Measurements from ENCODE around the gene NAPG. TPM values are rescaled to one million over a fixed set of nuclear protein-coding genes. Genes with fewer than 3 reads are reported as not detected.
A peak's percentile ranks its signal among the peaks of the same experiment; 100 is the strongest.

NAPG gene
- total and polyA plus RNA-seq, 12 donors: 14.3 to 49.9 (median 36.1) TPM

DNA sequence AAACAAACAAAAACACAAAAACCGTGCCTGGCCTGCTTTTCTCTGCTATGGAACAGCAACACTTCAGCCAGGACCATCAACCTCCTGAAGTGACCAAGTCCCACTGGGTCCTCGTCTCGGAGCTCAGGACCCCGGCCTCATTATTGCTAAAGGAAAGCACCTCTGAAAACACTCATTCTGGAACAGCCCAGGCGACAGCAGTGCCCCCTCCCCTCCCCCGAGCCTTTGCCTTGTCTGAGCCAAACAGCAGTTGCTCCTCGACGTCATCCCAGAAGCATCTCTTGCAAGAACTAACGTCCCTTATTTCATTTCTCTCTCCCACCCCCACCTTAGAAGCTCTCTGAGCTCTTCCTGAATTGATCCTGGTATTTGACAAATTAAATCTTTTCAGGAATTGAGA is 44.0 kb upstream of the NAPG start:
- Histone ChIP-seq H3K4me3 (no peak overlapping the region), H3K27me3 (no peaks in the 10 kb centered on the region), H3K27ac (peak overlapping the region in 1 of 10 donors; percentile 26), H3K36me3 (peaks cover 0 to 15% (median 0%) of the 10 kb centered on the region in 9 donors), H3K4me1 (peaks cover 0 to 38% (median 10%) of the 10 kb centered on the region in 9 donors), H3K9me3 (no peaks in the 10 kb centered on the region)
- WGBS, 2 donors: 77% methylated on average over 9 of the region's 9 CpGs
- intact Hi-C loops (cut with DNase I): loop anchor here in 1 of 10 donors (5.0 kb wide), 1 partner anchor 40 kb away; no protein-coding TSS in a partner anchor
- TF ChIP-seq, protein P1, sequence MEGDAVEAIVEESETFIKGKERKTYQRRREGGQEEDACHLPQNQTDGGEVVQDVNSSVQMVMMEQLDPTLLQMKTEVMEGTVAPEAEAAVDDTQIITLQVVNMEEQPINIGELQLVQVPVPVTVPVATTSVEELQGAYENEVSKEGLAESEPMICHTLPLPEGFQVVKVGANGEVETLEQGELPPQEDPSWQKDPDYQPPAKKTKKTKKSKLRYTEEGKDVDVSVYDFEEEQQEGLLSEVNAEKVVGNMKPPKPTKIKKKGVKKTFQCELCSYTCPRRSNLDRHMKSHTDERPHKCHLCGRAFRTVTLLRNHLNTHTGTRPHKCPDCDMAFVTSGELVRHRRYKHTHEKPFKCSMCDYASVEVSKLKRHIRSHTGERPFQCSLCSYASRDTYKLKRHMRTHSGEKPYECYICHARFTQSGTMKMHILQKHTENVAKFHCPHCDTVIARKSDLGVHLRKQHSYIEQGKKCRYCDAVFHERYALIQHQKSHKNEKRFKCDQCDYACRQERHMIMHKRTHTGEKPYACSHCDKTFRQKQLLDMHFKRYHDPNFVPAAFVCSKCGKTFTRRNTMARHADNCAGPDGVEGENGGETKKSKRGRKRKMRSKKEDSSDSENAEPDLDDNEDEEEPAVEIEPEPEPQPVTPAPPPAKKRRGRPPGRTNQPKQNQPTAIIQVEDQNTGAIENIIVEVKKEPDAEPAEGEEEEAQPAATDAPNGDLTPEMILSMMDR (IDR thresholded peaks at IDR 0.05): no peak
- no peak for ATAC-seq
- DNase-seq: no peak

DNA sequence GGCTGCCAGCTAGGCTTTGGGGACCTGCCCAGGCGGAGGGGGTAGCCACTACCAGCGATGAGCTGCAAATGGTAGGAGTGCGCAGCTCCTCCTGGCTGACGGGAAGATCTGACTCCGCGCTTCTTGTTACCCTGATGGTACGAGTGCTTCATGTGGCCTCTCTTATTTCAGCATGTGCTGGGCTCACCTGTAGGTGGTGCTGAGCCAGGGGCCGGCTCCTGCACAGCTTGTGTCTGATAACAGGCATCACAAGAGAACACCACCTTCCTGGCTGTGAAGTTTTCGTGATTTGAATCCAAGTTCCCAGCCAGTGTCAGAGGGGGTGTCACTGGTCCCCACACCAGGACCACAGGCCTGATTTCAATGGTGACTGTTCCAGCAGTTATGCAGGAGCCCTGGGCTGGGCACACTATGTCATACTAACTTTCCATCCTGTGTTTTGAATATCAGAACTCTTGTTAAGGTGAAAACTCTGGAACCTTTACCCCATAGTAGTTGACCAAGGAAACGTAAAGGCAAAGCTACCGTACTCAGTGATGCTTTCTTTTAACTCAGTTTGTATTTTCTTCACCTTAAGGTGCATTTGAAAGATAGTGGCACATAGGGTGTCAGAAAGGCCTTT is 43.4 kb upstream of the NAPG start:
- Histone ChIP-seq H3K36me3 (peaks cover 0 to 22% (median 0%) of the 10 kb centered on the region in 9 donors), H3K4me1 (peaks cover 0 to 31% (median 5%) of the 10 kb centered on the region in 9 donors), H3K27ac (peak overlapping the region in 3 of 10 donors; percentile 13 to 50 (median 36)), H3K4me3 (no peak overlapping the region), H3K27me3 (no peaks in the 10 kb centered on the region), H3K9me3 (no peaks in the 10 kb centered on the region)
- ATAC-seq (no peak), DNase-seq (no peak)
- TF ChIP-seq, protein P1 (IDR thresholded peaks at IDR 0.05): no peak
- intact Hi-C loops (cut with DNase I): loop anchor here in 1 of 10 donors (5.0 kb wide), 1 partner anchor 40 kb away; no protein-coding TSS in a partner anchor
- 91 to 96% methylated on average over 11 of the region's 11 CpGs for WGBS, 2 donors

DNA sequence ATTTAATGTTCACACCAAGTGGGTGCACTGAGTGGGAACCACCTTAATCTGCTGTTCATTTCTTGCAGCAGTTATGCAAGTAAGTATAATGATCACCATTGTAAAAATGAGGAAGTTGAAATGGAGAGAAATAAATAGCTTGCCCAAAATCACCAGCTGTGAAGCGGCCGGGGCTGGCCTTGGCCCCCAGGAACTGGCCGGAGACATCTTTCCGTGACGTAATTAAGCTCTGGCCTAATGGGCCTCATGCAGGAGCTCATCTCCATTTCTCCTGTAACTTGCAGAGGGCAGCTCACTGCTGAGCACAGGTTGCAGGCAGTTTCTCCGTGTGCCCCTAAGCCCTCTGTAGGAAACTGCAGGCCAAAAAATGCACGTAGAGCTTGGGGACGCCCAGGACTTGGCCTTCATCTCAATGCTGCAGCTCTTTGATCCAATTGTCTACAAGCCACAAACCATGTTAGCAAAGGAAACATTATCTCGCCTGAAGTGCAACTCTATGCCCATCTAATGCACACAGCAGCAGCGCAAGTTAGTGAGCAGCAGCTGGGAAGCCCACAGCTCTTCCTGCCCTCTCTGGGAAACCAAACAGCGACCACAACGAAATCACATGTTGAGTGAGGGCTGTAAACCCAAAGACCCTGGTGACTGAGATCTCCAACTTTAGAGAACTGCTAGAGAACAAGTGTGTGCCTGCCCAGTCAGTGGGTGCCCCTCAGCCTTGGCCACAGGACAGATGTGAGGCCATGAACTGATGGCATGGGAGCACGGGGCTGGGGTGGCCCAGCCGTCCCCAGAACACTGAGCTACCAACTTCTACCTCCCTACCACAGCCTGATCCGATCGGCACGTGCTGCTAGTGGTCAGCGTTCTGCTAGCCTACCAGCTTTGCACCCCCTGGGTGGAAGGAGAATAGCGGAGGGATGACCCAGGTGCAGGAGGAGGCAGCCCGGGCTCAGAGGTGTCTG is 42.6 kb upstream of the NAPG start:
- Histone ChIP-seq H3K36me3 (peaks cover 0 to 26% (median 0%) of the 10 kb centered on the region in 9 donors), H3K27ac (peak overlapping the region in 2 of 10 donors; percentile 36 to 50), H3K4me3 (no peak overlapping the region), H3K27me3 (no peaks in the 10 kb centered on the region), H3K4me1 (peaks cover 0 to 23% (median 5%) of the 10 kb centered on the region in 9 donors), H3K9me3 (no peaks in the 10 kb centered on the region)
- ATAC-seq (peak in 7 of 8 donors; percentile 52 to 84 (median 72)), DNase-seq (peak in 1 of 2 donors; percentile 50)
- 84 to 88% methylated on average over 20 of the region's 20 CpGs for WGBS, 2 donors
- TF ChIP-seq, protein P1 (IDR thresholded peaks at IDR 0.05): no peak
- intact Hi-C loops (cut with DNase I): loop anchor here in 1 of 10 donors (5.0 kb wide), 1 partner anchor 41 kb away; no protein-coding TSS in a partner anchor

DNA sequence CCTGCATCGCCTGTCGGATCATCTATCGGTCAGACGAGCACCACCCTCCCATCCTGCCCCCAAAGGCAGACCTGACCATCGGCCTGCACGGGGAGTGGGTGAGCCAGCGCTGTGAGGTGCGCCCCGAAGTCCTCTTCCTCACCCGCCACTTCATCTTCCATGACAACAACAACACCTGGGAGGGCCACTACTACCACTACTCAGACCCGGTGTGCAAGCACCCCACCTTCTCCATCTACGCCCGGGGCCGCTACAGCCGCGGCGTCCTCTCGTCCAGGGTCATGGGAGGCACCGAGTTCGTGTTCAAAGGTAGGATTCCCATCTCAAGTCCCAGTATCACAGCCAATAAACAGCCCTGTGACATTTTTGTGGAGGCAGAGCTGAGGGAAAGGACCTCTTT is 40.4 kb upstream of the NAPG start:
- H3K27me3 ChIP-seq: no peaks in the 10 kb centered on the region
- no peak overlapping the region for H3K27ac ChIP-seq
- H3K4me3 ChIP-seq: no peak overlapping the region
- TF ChIP-seq, protein P1 (IDR thresholded peaks at IDR 0.05): no peak
- no peaks in the 10 kb centered on the region for H3K9me3 ChIP-seq
- intact Hi-C loops (cut with DNase I): no loop called here
- 96 to 98% methylated on average over 20 of the region's 20 CpGs for WGBS, 2 donors
- ATAC-seq (no peak), DNase-seq (no peak)
- H3K36me3 ChIP-seq: peaks cover 0 to 35% (median 0%) of the 10 kb centered on the region in 9 donors
- H3K4me1 ChIP-seq: peaks cover 0 to 13% (median 7%) of the 10 kb centered on the region in 9 donors

Measured in heart right ventricle (tissue), 16 donors.